Gastroesophageal sphincter (tissue), 4 donors: ENCODE data around the gene SIAH2. TPM values are rescaled to one million over a fixed set of nuclear protein-coding genes. Genes with fewer than 3 reads are reported as not detected.
A peak's percentile ranks its signal among the peaks of the same experiment; 100 is the strongest.

Experiments used
- ATAC-seq: fragments of 150-250 bp; one replicate; pipeline ENCODE4 v1.9.1; 2016; ENCODE audit warnings: mild to moderate bottlenecking, moderate library complexity
- H3K27ac ChIP-seq, 4 donors: fragments of 200-600 bp; sonication (generic) in 3 of 4; 1 replicate in 3 of 4; 2 replicates in 1 of 4; pipeline ENCODE4 v1.5.1; 2016 to 2019
- H3K27me3 ChIP-seq: fragments of 200-600 bp; sonication (generic); one replicate; pipeline ENCODE4 v1.5.1; 2019
- H3K36me3 ChIP-seq, 2 donors: fragments of 200-600 bp; sonication (generic); one replicate each; pipeline ENCODE4 v1.5.1; 2019; ENCODE audit warnings: control low read depth in 1 of 2
- H3K4me1 ChIP-seq, 3 donors: fragments of 200-600 bp; sonication (generic); 1 replicate in 2 of 3; 2 replicates in 1 of 3; pipeline ENCODE4 v1.5.1; 2016 to 2019; ENCODE audit warnings: control low read depth in 2 of 3
- H3K4me3 ChIP-seq, 2 donors: fragments of 200-600 bp; sonication (generic); one replicate each; pipeline ENCODE4 v1.5.1; 2019; ENCODE audit warnings: mild to moderate bottlenecking in 1 of 2, moderate library complexity in 1 of 2
- H3K9me3 ChIP-seq, 3 donors: fragments of 200-600 bp; sonication (generic); one replicate each; pipeline ENCODE4 v1.5.1; 2017 to 2019; ENCODE audit warnings: control low read depth in 2 of 3
- CTCF ChIP-seq, 4 experiments: fragments of 200-600 bp in 2 of 4; fragments of 450-650 bp in 2 of 4; sonication (generic) in 1 of 4; IDR thresholded peaks; one replicate each; pipeline ENCODE4 v1.5.1; 2017 to 2019; ENCODE audit warnings: antibody characterized with exemption in 4 of 4, mild to moderate bottlenecking in 2 of 4, moderate library complexity in 2 of 4
- EP300 ChIP-seq: sonication (generic); formaldehyde crosslinking; IDR thresholded peaks from one replicate; pipeline ENCODE4 v1.6.1; 2017; ENCODE audit warnings: antibody characterized with exemption, mild to moderate bottlenecking
- POLR2A ChIP-seq, 2 donors: fragments of 450-650 bp; IDR thresholded peaks; one replicate each; pipeline ENCODE4 v1.6.1; 2017; ENCODE audit warnings: antibody characterized with exemption in 2 of 2, mild to moderate bottlenecking in 2 of 2, moderate library complexity in 1 of 2
- POLR2AphosphoS5 ChIP-seq: sonication (generic); formaldehyde crosslinking; IDR thresholded peaks from one replicate; pipeline ENCODE4 v1.6.1; 2017; ENCODE audit warnings: antibody characterized with exemption
- WGBS, 2 donors: methylation state at CpG; one replicate each; pipeline ENCODE4 v1.1.5; 2018; ENCODE audit warnings: low coverage in 1 of 2; 5-methylcytosine and 5-hydroxymethylcytosine counted together
- total RNA-seq, 4 donors: library from RNA; depleted of rRNA; stranded (reverse); fragments of >200 nt; gene quantifications; one replicate each; pipeline ENCODE4 v1.1.0, GENCODE V29; 2016

The SIAH2 gene
- total RNA-seq, 4 donors from 2014 or later: 26.0 to 36.1 (median 28.5) TPM

- WGBS, 2 donors: 20 to 57% methylated on average over 1 to 2 of the region's 2 CpGs
- peak overlapping the region in 2 of 4 donors; percentile 24 to 33 for H3K27ac ChIP-seq
- no peak overlapping the region for H3K4me3 ChIP-seq
- no peak for ATAC-seq
- H3K36me3 ChIP-seq: peaks cover 0 to 27% of the 10 kb centered on the region in 2 donors
- H3K4me1 ChIP-seq: peaks cover 5 to 56% (median 14%) of the 10 kb centered on the region in 3 donors
- H3K9me3 ChIP-seq: no peaks in the 10 kb centered on the region
- TF ChIP-seq CTCF (IDR thresholded peaks at IDR 0.05) (no peak), EP300 (no peak), POLR2AphosphoS5 (no peak), POLR2A (IDR thresholded peaks at IDR 0.05) (no peak)
- no peaks in the 10 kb centered on the region for H3K27me3 ChIP-seq
Observed at GRCh38 chr3:150743508-150743907, 19.5 kb downstream of the SIAH2 start.

GRCh38 chr3:150742679-150743078 is 20.3 kb downstream of the SIAH2 start:
- WGBS, 2 donors: 95 to 100% methylated on average over 3 to 4 of the region's 4 CpGs
- H3K27me3 ChIP-seq: no peaks in the 10 kb centered on the region
- no peaks in the 10 kb centered on the region for H3K9me3 ChIP-seq
- ATAC-seq: no peak
- no peak overlapping the region for H3K4me3 ChIP-seq
- H3K4me1 ChIP-seq: peaks cover 5 to 48% (median 18%) of the 10 kb centered on the region in 3 donors
- H3K36me3 ChIP-seq: peaks cover 0 to 27% of the 10 kb centered on the region in 2 donors
- TF ChIP-seq POLR2A (IDR thresholded peaks at IDR 0.05): no peak
- TF ChIP-seq CTCF (IDR thresholded peaks at IDR 0.05): no peak
- TF ChIP-seq EP300: no peak
- no peak for TF ChIP-seq POLR2AphosphoS5
- no peak overlapping the region for H3K27ac ChIP-seq

GRCh38 chr3:150742141-150742523 is 20.8 kb downstream of the SIAH2 start:
- peaks cover 5 to 43% (median 16%) of the 10 kb centered on the region in 3 donors for H3K4me1 ChIP-seq
- H3K4me3 ChIP-seq: no peak overlapping the region
- WGBS, 2 donors: 92 to 98% methylated on average over 9 to 14 of the region's 15 CpGs
- TF ChIP-seq CTCF (IDR thresholded peaks at IDR 0.05) (no peak), POLR2A (IDR thresholded peaks at IDR 0.05) (no peak), EP300 (no peak), POLR2AphosphoS5 (no peak)
- no peak for ATAC-seq
- H3K36me3 ChIP-seq: peaks cover 0 to 27% of the 10 kb centered on the region in 2 donors
- H3K27me3 ChIP-seq: no peaks in the 10 kb centered on the region
- no peaks in the 10 kb centered on the region for H3K9me3 ChIP-seq
- H3K27ac ChIP-seq: no peak overlapping the region

GRCh38 chr3:150741497-150742140 is 21.4 kb downstream of the SIAH2 start:
- H3K4me3 ChIP-seq: no peak overlapping the region
- TF ChIP-seq EP300 (no peak), POLR2AphosphoS5 (no peak), CTCF (IDR thresholded peaks at IDR 0.05) (no peak), POLR2A (IDR thresholded peaks at IDR 0.05) (no peak)
- H3K9me3 ChIP-seq: no peaks in the 10 kb centered on the region
- no peak for ATAC-seq
- H3K4me1 ChIP-seq: peaks cover 5 to 38% (median 12%) of the 10 kb centered on the region in 3 donors
- 62 to 68% methylated on average over 3 to 5 of the region's 5 CpGs for WGBS, 2 donors
- peaks cover 0 to 27% of the 10 kb centered on the region in 2 donors for H3K36me3 ChIP-seq
- H3K27ac ChIP-seq: no peak overlapping the region
- H3K27me3 ChIP-seq: no peaks in the 10 kb centered on the region
